CD4-positive, alpha-beta T cell treated with Interleukin-4 for 4 hours (primary cell): ENCODE data around the gene TIGD6.
A peak's percentile ranks its signal among the peaks of the same experiment; 100 is the strongest.
"Not testable (repeated sequence)": the region's sequence is repeated elsewhere in the genome, so short reads cannot be mapped to it uniquely, and the experiment has no call there.

Source experiments
- DNase-seq: peaks from one replicate; pipeline ENCODE4 v3.0.0-alpha.2; 2020

The TIGD6 gene

DNA sequence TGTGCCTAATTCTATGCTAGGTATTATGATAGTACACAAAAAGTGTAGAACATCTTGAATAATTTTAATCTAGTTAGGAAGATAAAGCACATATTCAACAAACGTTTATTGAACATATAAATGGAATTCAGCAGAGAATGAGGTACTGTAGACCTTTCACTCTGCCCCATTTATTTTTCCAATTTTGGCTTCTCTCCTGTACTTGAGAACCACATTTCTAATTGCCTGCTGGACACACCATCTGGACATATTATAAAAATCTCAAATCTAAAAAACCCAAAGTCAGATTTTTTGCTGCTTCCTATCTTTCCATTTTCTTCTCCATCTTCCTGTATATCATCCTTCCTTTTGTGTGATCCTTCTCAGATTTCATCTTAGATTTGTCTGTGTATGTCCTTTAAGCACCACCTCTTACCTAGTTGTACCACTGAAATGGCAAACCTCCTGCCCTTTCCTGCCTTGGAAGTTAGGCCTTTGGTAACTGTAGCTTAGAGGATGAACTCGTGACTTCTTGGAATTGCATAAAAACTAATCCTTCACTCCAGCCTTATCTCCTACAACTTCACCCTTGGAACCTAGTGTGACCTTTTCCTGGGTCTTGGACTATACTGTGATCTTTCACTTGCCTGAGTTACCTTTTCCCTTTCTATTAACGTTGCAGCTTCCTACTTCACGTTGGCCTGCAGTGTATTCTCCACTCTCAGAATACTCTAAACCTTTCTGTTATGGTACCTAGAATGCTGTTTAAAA, 31.1 kb downstream of the TIGD6 start:
- DNase-seq, result no peak

DNA sequence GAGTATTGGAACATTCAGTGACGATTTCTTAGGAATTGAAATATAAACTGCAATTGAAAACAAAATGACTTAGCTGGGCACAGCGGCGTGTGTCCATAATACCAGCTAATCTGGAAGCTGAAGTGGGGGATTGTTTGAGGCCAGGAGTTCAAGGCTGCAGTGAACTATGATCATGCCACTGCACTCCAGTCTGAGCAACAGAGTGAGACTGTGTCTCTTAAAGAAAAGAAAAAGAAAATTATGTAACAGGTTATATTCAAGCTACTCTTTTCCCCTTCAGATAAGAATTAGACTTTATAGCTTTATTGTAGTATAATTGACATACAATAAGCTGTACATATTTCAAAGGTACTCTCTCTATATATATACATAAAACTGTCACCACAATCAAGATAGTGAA, 33.5 kb downstream of the TIGD6 start:
- no peak for DNase-seq

DNA sequence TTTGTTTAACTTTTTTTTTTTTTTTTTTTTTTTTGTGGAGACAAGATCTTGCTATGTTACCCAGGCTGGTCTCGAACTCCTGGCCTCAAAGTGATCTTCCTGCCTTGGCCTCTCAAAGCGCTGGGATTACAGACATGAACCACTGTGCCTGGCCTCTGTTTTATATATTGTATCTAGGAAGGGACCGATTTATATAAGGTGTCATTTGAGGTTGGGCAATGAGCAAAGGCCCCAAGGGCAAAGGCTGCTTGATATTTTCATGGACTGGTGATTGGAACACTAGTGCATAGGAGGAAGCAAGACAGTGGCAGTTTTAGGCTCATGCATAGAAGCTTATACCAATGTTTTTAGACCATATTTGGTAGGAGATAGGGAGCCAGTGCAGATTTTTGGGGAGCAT, 36.7 kb downstream of the TIGD6 start:
- DNase-seq, result no peak

- no peak for DNase-seq
Observed at GRCh38 chr5:149962601-149963300, 37.7 kb downstream of the TIGD6 start.

- DNase-seq, result peak; percentile 14
Observed at GRCh38 chr5:149961957-149962409, 38.5 kb downstream of the TIGD6 start.

- DNase-seq, result no peak
Observed at GRCh38 chr5:149961186-149961685, 39.2 kb downstream of the TIGD6 start.

DNA sequence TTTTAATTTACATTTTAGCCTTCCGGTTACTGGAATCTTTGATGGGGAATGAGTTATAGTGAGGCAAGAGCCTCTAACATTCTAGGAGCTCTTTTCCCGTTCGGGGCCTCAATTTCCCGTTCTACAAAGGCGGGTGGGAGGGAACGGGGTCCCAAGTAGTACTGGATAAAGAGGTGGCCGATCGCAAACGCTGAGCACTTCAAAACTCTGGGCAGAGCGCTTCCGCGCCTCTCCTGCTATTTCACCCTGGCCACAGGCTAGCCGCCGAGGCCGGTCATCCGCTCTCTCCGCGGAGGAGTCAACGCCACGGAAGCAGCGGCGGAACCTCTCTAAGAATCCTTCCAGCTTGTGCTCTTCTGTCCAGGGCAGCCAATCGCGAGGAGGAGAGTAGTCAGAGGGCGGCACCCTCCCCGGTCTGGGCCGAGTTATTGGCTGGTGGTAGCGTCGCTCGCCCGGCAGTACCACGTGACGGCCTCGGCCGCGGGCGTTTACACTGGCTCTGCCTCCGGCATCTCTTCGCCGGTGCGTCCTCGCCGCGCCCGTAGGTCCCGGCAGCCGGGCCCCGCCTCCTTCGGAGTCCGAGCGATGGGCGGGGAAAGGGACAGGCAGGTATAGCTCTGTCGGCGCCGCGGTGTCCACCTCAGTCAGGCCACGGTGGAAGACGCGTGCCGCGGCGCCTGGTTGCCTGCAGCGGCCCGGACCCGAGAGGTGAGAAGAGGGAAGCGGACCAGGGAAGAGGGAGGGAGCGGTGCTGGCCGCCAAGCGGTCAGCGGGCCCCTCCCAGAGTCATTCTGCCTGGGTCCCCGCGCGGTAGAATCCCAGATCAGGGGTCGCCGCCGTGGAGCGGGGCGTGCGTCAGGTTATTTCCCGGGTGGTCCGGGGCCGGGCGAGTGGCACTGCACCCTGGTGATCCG, 39.9 kb downstream of the TIGD6 start, which contains the start of gene SLC26A2:
Gene SLC26A2, plus strand, starts transcription at position 487 of the 914 bp plus-strand sequence. CDS start 16,895 bp downstream, outside the sequence.
- DNase-seq, result peak; percentile 94

DNA sequence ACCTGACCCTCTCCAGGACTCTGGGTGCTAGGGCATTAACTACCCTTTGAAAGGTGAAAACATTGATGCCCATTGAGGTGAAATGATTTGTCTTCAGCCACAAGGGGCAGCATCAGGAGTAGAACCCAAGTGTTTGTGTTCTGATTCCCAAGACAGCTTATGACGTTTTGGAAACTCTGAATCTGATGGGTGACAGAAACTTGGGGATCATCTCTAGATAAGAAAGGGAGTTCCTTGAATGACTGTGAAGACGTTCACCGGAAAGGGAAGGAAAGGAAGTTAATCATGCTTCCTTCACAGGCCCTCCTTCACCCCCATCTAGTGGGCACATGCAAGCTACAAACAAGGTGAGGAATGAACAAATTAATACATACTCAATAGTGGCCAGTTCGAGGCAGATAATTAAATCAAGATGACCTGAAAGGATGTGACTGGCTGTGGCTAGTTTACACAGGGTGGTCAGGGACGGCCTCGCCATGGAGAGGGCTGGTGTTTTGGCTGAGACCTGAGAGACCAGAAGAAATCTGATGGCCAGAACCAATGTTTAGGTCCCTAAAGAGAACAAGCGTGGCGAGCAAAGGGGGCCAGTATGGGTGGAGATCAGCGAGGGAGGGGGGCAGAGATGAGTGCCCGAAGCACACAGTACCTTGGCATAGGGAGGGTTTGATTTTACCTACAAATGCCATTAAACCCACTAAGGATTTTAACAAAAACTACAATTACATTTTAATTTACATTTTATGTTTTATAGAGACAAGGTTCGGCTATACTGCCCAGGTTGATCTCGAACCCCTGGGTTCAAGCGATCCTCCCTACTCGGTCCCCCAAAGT, 40.8 kb downstream of the TIGD6 start:
- DNase-seq, result peak; percentile 75

GRCh38 chr5:149957855-149958254, 42.6 kb downstream of the TIGD6 start:
- DNase-seq, result no peak

DNA sequence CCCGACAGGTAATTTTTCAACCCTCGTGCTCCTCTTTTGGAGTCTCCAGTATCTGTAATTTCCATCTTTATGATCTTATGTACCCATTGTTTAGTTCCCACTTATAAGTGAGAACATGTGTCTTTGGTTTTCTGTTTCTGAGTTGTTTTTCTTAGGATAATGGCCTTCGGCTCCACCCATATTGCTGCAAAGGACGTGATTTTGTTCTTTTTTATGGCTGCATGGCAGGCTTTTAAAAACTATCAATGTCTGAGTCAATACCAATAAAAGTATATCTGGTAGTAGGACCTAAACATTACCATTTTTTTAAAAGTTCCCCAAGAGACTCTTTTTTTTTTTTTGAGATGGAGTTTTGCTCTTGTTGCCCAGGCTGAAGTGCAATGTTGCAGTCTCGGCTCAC, 43.8 kb downstream of the TIGD6 start:
- no peak for DNase-seq

GRCh38 chr5:149954798-149955197, 45.7 kb downstream of the TIGD6 start:
- no peak for DNase-seq

- DNase-seq, result no peak
Observed at GRCh38 chr5:149953436-149954121, 46.9 kb downstream of the TIGD6 start.

DNA sequence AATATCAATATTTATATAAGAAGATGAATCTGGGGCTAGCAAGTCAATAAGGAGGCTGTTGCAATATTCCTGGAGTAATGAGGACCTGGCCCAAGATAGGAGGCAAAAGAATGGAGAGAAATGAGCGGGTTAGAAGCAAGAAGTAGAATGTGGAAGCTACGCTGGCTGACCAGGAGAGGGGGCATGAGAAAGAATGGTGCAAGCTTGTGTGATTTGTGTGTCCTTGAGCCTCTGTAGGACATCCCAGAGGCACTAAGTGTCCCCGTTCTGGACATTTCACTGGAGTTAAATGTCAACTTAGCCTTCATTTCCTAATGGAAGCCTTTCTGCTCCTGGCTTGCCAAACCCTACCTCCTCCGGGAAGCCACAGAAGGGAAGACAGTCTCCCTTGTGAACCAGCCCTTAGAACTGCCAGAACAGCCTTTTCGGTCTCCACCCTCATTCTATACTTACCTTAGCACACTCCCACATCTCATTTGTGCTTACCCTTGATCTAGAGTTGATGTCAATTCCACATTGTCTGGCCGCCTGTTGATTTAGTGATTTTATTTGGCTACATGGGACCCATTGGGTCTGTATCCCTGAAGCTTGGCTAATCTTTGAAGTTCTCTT, 49.2 kb downstream of the TIGD6 start:
- DNase-seq, result no peak

GRCh38 chr5:149948993-149949392, 51.5 kb downstream of the TIGD6 start:
- DNase-seq, result no peak

DNA sequence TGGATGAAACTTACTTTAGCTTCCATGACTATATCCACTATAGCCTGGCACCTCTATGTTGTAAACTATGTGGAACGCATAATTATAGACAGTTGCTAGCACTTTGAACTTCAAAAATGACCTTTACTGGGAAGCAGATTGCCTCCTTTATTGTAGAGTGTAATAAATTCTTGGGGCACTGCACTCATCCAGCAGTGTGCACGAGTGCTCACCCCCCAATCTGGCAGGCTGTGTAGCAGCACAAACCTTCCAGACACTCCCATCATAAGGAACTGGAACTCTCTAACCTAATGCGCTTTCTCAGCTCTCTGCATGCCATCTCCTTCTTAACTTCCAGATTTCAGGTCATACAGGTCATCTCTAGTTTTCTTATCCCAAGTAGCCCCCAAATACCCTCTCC, 54.3 kb downstream of the TIGD6 start:
- no peak for DNase-seq

DNA sequence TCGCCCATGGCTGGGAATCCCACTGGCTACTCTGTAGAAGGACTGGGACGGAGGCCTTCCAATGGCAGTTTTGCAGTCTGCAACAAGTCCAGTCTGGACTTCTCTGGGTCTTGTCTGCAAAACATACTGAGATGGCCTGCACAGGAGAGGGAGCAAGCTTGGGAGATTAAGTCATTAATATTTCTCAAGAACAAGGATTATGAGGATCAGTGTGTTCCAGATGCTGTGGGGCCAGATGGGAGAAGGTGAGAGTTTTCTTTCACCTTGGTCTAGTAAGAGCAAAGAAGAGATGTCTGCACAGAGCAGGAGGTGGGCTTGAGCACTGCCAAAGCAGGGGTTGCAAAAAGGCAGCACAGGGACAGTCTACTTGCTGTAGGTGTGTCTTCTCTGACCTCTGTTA, 55.8 kb downstream of the TIGD6 start, which contains the start of gene PDE6A:
Gene PDE6A, minus strand, starts transcription at position 128 of the 400 bp plus-strand sequence. Its CDS starts 120 bp downstream, at position 8.
- DNase-seq, result no peak

DNA sequence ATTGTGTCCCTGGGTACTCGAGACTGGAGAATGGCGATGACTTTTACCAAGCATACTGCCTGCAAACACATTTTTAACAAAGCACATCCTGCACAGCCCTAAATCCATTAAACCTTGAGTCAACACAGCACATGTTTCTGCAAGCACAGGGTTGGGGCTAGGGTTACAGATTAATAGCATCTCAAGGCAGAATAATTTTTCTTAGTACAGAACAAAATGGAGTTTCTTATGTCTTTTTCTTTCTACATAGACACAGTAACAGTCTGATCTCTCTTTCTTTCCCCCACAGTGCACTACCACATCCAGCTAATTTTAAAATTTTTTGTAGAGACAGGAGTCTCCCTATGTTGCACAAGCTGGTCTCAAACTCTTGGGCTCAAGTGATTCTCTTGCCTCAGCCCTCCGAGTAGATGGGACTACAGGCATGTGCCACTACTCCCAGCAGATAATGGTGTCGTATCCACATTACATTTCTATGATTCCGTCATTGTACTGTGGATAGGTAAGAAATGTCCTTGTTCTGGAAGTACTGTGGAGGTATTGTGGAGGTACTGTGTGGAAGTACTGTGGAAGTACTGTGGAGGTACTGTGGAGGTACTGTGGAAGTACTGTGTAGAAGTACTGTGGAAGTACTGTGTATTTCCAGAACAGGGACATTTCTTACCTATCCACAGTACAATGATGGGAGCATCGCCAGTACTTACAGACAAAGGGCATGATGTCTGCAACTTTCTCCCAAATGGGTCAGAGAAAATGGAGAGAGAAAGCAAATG, 57.1 kb downstream of the TIGD6 start:
- DNase-seq, result not testable (repeated sequence)
